Keratinocyte (primary cell): Measurements from ENCODE around the gene PJA1.

Experiments
- CTCF ChIP-seq, 3 experiments: IDR thresholded peaks in 1 of 3; conservative IDR thresholded peaks in 1 of 3; optimal IDR thresholded peaks in 1 of 3; 2 replicates in 2 of 3; 3 replicates in 1 of 3; pipeline versions ENCODE3 to v1.5.1; 2011; ENCODE audit warnings: low read length in 3 of 3, mild to moderate bottlenecking in 3 of 3, moderate library complexity in 2 of 3, control low read depth in 1 of 3, inconsistent platforms in 1 of 3; ENCODE audit not compliant: insufficient read depth in 2 of 3; ENCODE audit errors: extremely low read depth in 1 of 3
- EZH2 ChIP-seq: IDR thresholded peaks from one replicate; pipeline ENCODE4 v1.6.1; 2012; ENCODE audit warnings: inconsistent platforms, mild to moderate bottlenecking, low read length, moderate library complexity

- TF ChIP-seq CTCF (optimal IDR thresholded peaks at IDR 0.05 in 1 of 3, IDR thresholded peaks at IDR 0.05 in 1 of 3, conservative IDR thresholded peaks at IDR 0.05 in 1 of 3; ENCODE audit: extremely low read depth in 1 of 3, insufficient read depth in 2 of 3, low read length in 3 of 3) (no peak), EZH2 (no peak)
These were observed 1.1 kb downstream of the PJA1 start for GRCh38 chrX:69163936-69164741.
